SJSA1 (cell line): ENCODE measurements around the gene WASF1. TPM values are rescaled to one million over a fixed set of nuclear protein-coding genes. Genes with fewer than 3 reads are reported as not detected.

Source experiments
- DNase-seq, 2 experiments: peaks; one replicate each; pipeline ENCODE4 v3.0.0-alpha.2; 2015 to 2020; ENCODE audit warnings: low spot score in 2 of 2, low read depth in 1 of 2
- H3K27ac ChIP-seq: fragments of 250-450 bp; sonication (Bioruptor Pico); 2 replicates; pipeline ENCODE4 v1.5.1; 2020; ENCODE audit warnings: mild to moderate bottlenecking, moderate library complexity
- H3K27me3 ChIP-seq: fragments of 250-450 bp; sonication (Bioruptor Pico); replicated peaks from 2 replicates; pipeline ENCODE4 v1.5.1; 2020; ENCODE audit warnings: mild to moderate bottlenecking, moderate library complexity
- H3K36me3 ChIP-seq: fragments of 250-450 bp; sonication (Bioruptor Pico); 2 replicates; pipeline ENCODE4 v1.5.1; 2020; ENCODE audit warnings: mild to moderate bottlenecking
- H3K4me1 ChIP-seq: fragments of 250-450 bp; sonication (Bioruptor Pico); replicated peaks from 2 replicates; pipeline ENCODE4 v1.6.1; 2021; ENCODE audit warnings: mild to moderate bottlenecking
- H3K4me3 ChIP-seq: fragments of 250-450 bp; sonication (Bioruptor Pico); 2 replicates; pipeline ENCODE4 v1.5.1; 2020; ENCODE audit warnings: mild to moderate bottlenecking
- H3K9me3 ChIP-seq: fragments of 250-450 bp; sonication (Bioruptor Pico); replicated peaks from 2 replicates; pipeline ENCODE4 v1.5.1; 2020; ENCODE audit warnings: mild to moderate bottlenecking
- total RNA-seq: library from RNA; depleted of rRNA; stranded (reverse); fragments of >200 nt; shearing (Covaris generic); gene quantifications from 2 replicates; pipeline ENCODE4 v1.2.3, GENCODE V29; 2014; rRNA removed

WASF1 gene
- total RNA-seq = 18.6 and 24.6 TPM in 2 replicates

GRCh38 chr6:110179406-110180227, at the start of gene WASF1:
Gene WASF1, minus strand, starts transcription at chr6:110179670. Its CDS starts 52,069 bp downstream, at chr6:110127601.
- Histone ChIP-seq H3K4me1 (peaks cover 9% of the 10 kb centered on the region), H3K9me3 (no peaks in the 10 kb centered on the region), H3K27ac (peak within 1 kb of the TSS; percentile 92), H3K27me3 (no peaks in the 10 kb centered on the region), H3K36me3 (peaks cover 7% of the 10 kb centered on the region), H3K4me3 (peak within 1 kb of the TSS; percentile 68)
- DNase-seq = peak; percentile 96 to 99

GRCh38 chr6:110226261-110226660, 46.8 kb upstream of the WASF1 start:
- no peaks in the 10 kb centered on the region for H3K9me3 ChIP-seq
- peaks cover 37% of the 10 kb centered on the region for H3K36me3 ChIP-seq
- H3K27me3 ChIP-seq = no peaks in the 10 kb centered on the region
- no peak overlapping the region for H3K27ac ChIP-seq
- DNase-seq = no peak
- no peak overlapping the region for H3K4me3 ChIP-seq
- H3K4me1 ChIP-seq = peaks cover 8% of the 10 kb centered on the region; the same call in 1 of the 2 replicates

GRCh38 chr6:110221738-110222137, 42.3 kb upstream of the WASF1 start:
- H3K27me3 ChIP-seq = no peaks in the 10 kb centered on the region
- H3K4me1 ChIP-seq = peaks cover 8% of the 10 kb centered on the region; the same call in 1 of the 2 replicates
- no peaks in the 10 kb centered on the region for H3K9me3 ChIP-seq
- H3K27ac ChIP-seq = no peak overlapping the region
- DNase-seq = no peak
- peaks cover 41% of the 10 kb centered on the region for H3K36me3 ChIP-seq
- H3K4me3 ChIP-seq = no peak overlapping the region

GRCh38 chr6:110217266-110217665, 37.8 kb upstream of the WASF1 start:
- Histone ChIP-seq H3K4me3 (no peak overlapping the region), H3K27ac (no peak overlapping the region), H3K4me1 (peaks cover 3% of the 10 kb centered on the region; the same call in 1 of the 2 replicates), H3K36me3 (peaks cover 63% of the 10 kb centered on the region), H3K9me3 (no peaks in the 10 kb centered on the region), H3K27me3 (no peaks in the 10 kb centered on the region)
- no peak for DNase-seq

- H3K4me1 ChIP-seq = no peaks in the 10 kb centered on the region
- H3K27me3 ChIP-seq = no peaks in the 10 kb centered on the region
- H3K36me3 ChIP-seq = peaks cover 68% of the 10 kb centered on the region
- H3K9me3 ChIP-seq = no peaks in the 10 kb centered on the region
- no peak for DNase-seq
- H3K27ac ChIP-seq = no peak overlapping the region
- no peak overlapping the region for H3K4me3 ChIP-seq
These were observed 36.7 kb upstream of the WASF1 start for GRCh38 chr6:110216140-110216539.

GRCh38 chr6:110214338-110214737, 34.9 kb upstream of the WASF1 start:
- Histone ChIP-seq H3K27me3 (no peaks in the 10 kb centered on the region), H3K36me3 (peaks cover 58% of the 10 kb centered on the region), H3K4me1 (no peaks in the 10 kb centered on the region), H3K9me3 (no peaks in the 10 kb centered on the region), H3K27ac (no peak overlapping the region), H3K4me3 (no peak overlapping the region)
- DNase-seq = no peak

- no peak for DNase-seq
- no peaks in the 10 kb centered on the region for H3K9me3 ChIP-seq
- H3K27ac ChIP-seq = no peak overlapping the region
- H3K27me3 ChIP-seq = no peaks in the 10 kb centered on the region
- H3K4me3 ChIP-seq = no peak overlapping the region
- no peaks in the 10 kb centered on the region for H3K4me1 ChIP-seq
- H3K36me3 ChIP-seq = peaks cover 58% of the 10 kb centered on the region
These were observed 32.3 kb upstream of the WASF1 start for GRCh38 chr6:110211753-110212152.

GRCh38 chr6:110207652-110208051, 28.2 kb upstream of the WASF1 start:
- DNase-seq = no peak
- Histone ChIP-seq H3K4me1 (no peaks in the 10 kb centered on the region), H3K36me3 (peaks cover 27% of the 10 kb centered on the region), H3K4me3 (no peak overlapping the region), H3K27ac (no peak overlapping the region), H3K9me3 (no peaks in the 10 kb centered on the region), H3K27me3 (no peaks in the 10 kb centered on the region)

GRCh38 chr6:110201151-110201884, 21.8 kb upstream of the WASF1 start:
- Histone ChIP-seq H3K4me1 (no peaks in the 10 kb centered on the region), H3K4me3 (no peak overlapping the region), H3K27me3 (no peaks in the 10 kb centered on the region), H3K36me3 (no peaks in the 10 kb centered on the region), H3K27ac (no peak overlapping the region), H3K9me3 (no peaks in the 10 kb centered on the region)
- DNase-seq = no peak

GRCh38 chr6:110198561-110198960, 19.1 kb upstream of the WASF1 start:
- Histone ChIP-seq H3K4me3 (no peak overlapping the region), H3K36me3 (peaks cover 7% of the 10 kb centered on the region), H3K9me3 (no peaks in the 10 kb centered on the region), H3K27me3 (no peaks in the 10 kb centered on the region), H3K4me1 (no peaks in the 10 kb centered on the region), H3K27ac (no peak overlapping the region)
- no peak for DNase-seq

- no peak overlapping the region for H3K4me3 ChIP-seq
- H3K36me3 ChIP-seq = peaks cover 8% of the 10 kb centered on the region
- H3K9me3 ChIP-seq = no peaks in the 10 kb centered on the region
- H3K27me3 ChIP-seq = no peaks in the 10 kb centered on the region
- DNase-seq = no peak
- no peak overlapping the region for H3K27ac ChIP-seq
- no peaks in the 10 kb centered on the region for H3K4me1 ChIP-seq
These were observed 17.4 kb upstream of the WASF1 start for GRCh38 chr6:110196874-110197273.

GRCh38 chr6:110195639-110196038, 16.2 kb upstream of the WASF1 start:
- H3K4me1 ChIP-seq = no peaks in the 10 kb centered on the region
- no peak overlapping the region for H3K27ac ChIP-seq
- H3K4me3 ChIP-seq = no peak overlapping the region
- H3K9me3 ChIP-seq = no peaks in the 10 kb centered on the region
- DNase-seq = no peak
- H3K36me3 ChIP-seq = peaks cover 8% of the 10 kb centered on the region
- no peaks in the 10 kb centered on the region for H3K27me3 ChIP-seq

GRCh38 chr6:110191477-110191876, 12.0 kb upstream of the WASF1 start:
- no peaks in the 10 kb centered on the region for H3K9me3 ChIP-seq
- H3K36me3 ChIP-seq = peaks cover 8% of the 10 kb centered on the region
- H3K4me3 ChIP-seq = no peak overlapping the region
- H3K4me1 ChIP-seq = no peaks in the 10 kb centered on the region
- no peak for DNase-seq
- H3K27me3 ChIP-seq = no peaks in the 10 kb centered on the region
- no peak overlapping the region for H3K27ac ChIP-seq

- no peak for DNase-seq
- H3K4me3 ChIP-seq = no peak overlapping the region
- H3K9me3 ChIP-seq = no peaks in the 10 kb centered on the region
- H3K36me3 ChIP-seq = peaks cover 8% of the 10 kb centered on the region
- no peak overlapping the region for H3K27ac ChIP-seq
- H3K4me1 ChIP-seq = no peaks in the 10 kb centered on the region
- H3K27me3 ChIP-seq = no peaks in the 10 kb centered on the region
These were observed 11.3 kb upstream of the WASF1 start for GRCh38 chr6:110190726-110191125.
